Fibroblast of skin of left biceps (primary cell): ENCODE results near the gene MMP15.
"Not testable (repeated sequence)": the region's sequence is repeated elsewhere in the genome, so short reads cannot be mapped to it uniquely, and the experiment has no call there.

Experiments
- DNase-seq, 2 experiments: peaks; one replicate each; pipeline ENCODE4 v3.0.0-alpha.2; 2013; ENCODE audit warnings: low read depth in 2 of 2

Gene MMP15

DNA sequence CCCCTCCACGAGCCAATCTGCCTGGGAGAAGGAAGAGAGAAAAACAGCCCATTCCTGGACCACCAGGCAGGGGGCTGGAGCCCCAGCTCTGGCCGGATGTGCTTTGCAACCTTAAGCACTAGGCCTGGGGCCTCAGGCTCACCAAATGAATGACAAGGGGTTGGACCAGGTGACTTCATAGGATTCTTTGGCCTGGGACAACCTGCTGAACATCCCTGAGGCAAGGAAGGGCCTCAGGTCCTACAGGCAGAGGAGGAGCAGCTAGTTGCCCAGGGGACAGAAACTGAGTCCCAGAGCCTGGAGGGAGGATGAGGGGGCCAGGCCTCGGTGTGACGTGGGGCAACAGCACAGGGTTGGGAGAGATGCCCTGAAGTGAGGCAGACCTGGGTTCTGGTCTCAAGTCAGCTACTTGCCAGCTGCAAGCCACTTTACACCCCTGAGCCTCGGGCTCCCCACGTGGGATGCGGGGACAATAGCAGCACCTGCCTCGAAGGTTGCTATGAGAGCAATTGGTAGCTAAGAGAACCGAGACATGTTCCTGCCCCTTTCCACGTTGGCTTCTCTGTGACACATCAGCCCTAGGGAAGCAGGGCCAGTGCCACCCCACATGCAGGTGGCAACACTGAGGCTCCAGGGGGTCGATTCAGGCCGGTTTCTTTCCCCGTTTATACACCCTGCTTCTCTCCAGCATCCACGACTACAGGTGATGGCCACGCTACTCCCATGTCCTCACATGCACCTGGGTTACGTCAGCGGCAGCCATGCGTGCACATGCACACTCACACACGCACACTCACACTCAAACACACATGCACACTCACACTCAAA is 61.0 kb downstream of the MMP15 start:
- no peak for DNase-seq

DNA sequence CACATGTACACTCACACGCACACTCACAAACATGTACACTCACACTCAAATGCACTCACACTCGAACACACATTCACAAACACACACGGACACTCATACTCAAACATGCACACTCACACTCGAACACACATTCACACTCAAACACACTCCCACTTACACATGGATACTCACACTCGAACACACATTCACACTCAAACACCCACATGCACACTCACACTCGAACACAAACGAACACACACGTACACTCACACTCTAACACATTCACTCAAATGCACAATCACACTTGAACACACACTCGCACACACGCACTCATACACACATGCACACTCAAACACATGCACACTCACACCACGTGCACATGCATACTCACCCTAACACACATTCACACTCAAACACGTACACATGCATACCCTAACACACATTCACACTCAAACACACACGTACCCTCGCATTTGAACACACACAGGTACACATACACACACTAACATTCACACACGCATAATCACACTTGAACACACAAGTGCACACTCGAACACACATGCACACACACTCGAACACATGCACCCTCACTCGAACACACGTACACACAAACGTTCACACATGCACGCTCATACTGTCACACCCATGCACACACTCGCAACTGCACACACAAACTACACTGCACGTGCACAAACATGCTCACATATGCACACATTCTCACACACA is 61.8 kb downstream of the MMP15 start:
- DNase-seq, result no peak

DNA sequence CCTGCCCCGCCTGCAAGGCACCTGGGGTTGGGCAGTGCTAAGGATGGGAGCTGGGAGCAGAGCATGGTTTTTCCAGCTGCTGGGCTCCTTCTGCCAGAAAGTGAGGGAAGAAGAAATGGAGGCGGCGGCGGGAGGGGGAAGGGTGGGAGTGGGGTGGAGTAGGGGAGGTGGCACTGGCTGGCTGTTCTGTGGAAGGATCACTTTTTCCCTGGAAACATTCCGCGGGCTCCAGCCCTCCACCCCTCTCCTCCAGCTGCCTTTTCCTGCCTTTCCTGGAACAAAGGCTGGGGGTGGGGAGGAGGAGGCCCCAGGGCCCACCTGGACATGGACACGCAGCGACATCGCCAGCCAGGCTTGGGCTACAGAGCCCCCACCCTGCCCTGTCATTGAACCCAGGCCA is 62.5 kb downstream of the MMP15 start:
- no peak for DNase-seq

DNA sequence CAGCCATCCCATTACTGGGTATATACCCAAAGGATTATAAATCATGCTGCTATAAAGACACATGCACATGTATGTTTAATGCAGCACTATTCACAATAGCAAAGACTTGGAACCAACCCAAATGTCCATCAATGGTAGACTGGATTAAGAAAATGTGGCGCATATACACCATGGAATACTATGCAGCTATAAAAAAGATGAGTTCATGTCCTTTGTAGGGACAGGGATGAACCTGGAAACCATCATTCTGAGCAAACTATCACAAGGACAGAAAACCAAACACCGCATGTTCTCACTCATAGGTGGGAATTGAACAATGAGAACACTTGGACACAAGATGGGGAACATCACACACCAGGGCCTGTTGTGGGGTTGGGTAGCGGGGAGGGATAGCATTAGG is 64.8 kb downstream of the MMP15 start:
- not testable (repeated sequence) for DNase-seq

DNA sequence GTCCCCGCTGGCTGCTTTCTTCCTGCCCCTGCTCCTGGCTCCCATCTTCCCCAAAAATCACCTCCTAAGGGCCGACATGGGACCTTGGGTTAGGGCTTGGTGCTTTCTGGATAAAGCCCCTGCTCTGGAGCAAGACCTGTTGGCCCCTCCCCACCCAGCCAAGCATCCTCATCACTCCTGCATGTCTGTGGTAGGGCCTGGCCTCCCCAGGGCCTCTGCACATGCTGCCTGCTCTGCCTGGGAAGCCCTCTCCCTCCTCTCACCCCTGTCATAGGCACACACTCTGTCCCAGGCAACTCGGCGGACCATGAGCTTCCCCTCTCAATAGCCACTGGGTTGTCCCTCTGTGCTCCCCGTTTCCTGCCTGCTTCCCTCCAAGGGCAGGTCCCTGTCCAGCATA is 68.5 kb downstream of the MMP15 start:
- DNase-seq, result no peak

DNA sequence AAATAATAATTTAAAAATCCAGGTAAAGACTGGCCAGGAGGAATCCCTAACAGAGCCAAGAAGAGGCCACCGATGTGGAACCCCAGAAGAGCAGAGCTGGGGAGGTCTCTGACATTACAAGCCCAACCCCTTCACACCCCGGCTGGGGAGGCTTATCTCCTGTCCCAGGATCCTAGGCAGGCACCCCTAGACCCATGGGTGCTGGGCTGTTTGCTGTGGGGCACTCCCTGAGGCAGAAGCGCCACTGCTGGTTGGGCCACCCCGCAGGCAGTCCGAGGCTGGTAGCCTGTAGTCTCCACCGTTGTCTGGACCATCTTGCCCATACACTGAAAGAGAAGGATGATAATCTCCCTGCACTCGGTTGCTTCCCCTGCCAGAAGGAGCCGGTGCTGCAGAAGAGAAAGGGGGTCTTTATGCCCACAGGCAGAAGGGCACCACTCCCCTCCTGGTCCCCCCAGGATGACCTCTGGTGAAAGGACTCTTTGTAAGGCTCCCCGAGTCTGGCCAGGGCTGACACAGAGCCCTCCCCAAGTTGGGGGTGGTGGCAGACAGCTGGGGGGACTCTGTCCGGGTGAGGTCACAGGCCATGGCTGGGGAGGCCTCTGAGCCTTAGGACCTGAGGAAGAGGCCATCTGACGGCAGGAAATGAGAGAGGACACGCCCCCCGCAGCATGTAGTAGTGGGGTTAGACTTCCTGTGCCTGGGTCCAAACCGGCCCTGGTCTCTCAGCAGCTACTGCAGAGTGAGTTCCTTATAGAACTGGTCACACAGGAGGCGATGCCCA is 69.4 kb downstream of the MMP15 start:
- DNase-seq, result no peak

DNA sequence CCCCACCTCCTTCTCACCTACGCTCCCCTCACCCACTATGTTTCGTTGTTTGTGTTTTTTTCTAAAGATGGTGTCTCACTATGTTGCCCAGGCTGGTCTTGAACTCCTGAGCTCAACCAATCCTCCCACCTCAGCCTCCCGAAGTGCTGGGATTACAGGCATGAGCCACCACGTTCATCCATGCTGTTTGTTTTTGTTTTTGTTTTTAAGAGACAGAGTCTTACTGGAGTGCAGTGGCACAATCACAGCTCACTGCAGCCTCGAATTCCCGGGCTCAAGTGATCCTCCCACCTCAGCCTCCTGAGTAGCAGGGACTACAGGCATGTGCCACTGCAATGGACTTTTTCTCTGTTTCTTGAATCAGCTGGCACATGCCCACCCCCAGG is 70.0 kb downstream of the MMP15 start:
- not testable (repeated sequence) for DNase-seq

DNA sequence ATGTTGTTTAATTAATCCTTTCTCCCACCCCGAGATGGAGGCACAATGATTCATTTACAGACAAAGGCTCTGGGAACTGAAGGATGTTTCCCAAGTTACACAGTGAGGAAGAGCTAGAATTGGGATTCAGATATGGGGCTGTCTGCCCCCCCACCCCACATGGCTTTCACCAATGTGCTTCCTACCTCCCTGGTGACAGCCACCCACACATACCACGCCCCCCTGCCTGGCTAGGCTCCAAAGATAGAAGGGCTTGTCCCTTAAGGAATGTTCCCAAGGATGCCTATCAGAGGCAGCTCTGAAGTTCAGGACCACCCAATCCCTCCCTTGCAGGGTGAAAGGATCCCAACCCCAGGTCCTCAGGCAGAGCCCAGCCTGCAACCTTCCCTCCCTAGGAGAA is 70.7 kb downstream of the MMP15 start:
- no peak for DNase-seq
